Fibroblast of lung (primary cell): ENCODE measurements around the gene WWOX.

Experiments
- CTCF ChIP-seq, 2 donors: IDR thresholded peaks in 1 of 2; conservative IDR thresholded peaks in 1 of 2; 1 replicate in 1 of 2; 2 replicates in 1 of 2; pipeline ENCODE4 v1.5.1; 2011 to 2012; ENCODE audit warnings: low read length in 2 of 2, control low read depth in 1 of 2, inconsistent platforms in 1 of 2, low read depth in 1 of 2, mild to moderate bottlenecking in 1 of 2
- EZH2 ChIP-seq: IDR thresholded peaks from 2 replicates; pipeline ENCODE4 v1.5.1; 2012; ENCODE audit warnings: low read length, control low read depth, mild to moderate bottlenecking; ENCODE audit errors: missing control alignments

- no peak for TF ChIP-seq CTCF (conservative IDR thresholded peaks at IDR 0.05 in 1 of 2, IDR thresholded peaks at IDR 0.05 in 1 of 2; ENCODE audit: low read depth in 1 of 2, low read length in 2 of 2)
- TF ChIP-seq EZH2 = no peak
These were observed 172.5 kb downstream of the WWOX start for GRCh38 chr16:78271981-78272380.
